A549 (cell line): Measurements from ENCODE around the gene SLC9C2. TPM values are rescaled to one million over a fixed set of nuclear protein-coding genes. Genes with fewer than 3 reads are reported as not detected.

Source experiments
- ATAC-seq, 2 experiments: fragments of 200-7000 bp in 1 of 2; fragments of >200 bp in 1 of 2; cut with Nextera tagmentation in 1 of 2; cut with Tn5 transposase in 1 of 2; 3 replicates each; pipeline versions ENCODE4 v1.8.0 to v1.9.1; 2018 to 2020; ENCODE audit warnings: mild to moderate bottlenecking in 1 of 2, moderate library complexity in 1 of 2
- CTCF ChIA-PET: fragments of 300-600 bp; sonication (Branson Sonifier 250); formaldehyde crosslinking; extraction: SDS; loops from one replicate; lab custom pipeline; 2021; ENCODE audit warnings: antibody characterized with exemption, inconsistent platforms; lab: Yijun Ruan, JAX
- POLR2A ChIA-PET: fragments of 350-600 bp; formaldehyde crosslinking; extraction: SDS; loops from one replicate; lab custom pipeline; 2021; ENCODE audit warnings: antibody characterized with exemption, inconsistent platforms; lab: Yijun Ruan, JAX
- DNase-seq, 2 experiments: peaks; one replicate each; pipeline versions ENCODE4 v3.0.0 to v3.0.0-alpha.2; 2011 to 2016; ENCODE audit warnings: low read depth in 1 of 2, low spot score in 1 of 2
- FAIRE-seq: peaks from 2 replicates; lab custom pipeline; 2011; peaks lifted over from hg19 to GRCh38; lab: Jason Lieb, UNC
- H3K27ac ChIP-seq, 2 experiments: fragments of >200 bp; sonication (Bioruptor Twin); formaldehyde crosslinking; 3 replicates each; pipeline ENCODE4 v1.5.1; 2016 to 2017
- H3K4me1 ChIP-seq: fragments of >200 bp; sonication (Bioruptor Twin); formaldehyde crosslinking; 3 replicates; pipeline ENCODE4 v1.6.1; 2016
- H3K4me2 ChIP-seq: fragments of >200 bp; sonication (Bioruptor Twin); formaldehyde crosslinking; 3 replicates; pipeline ENCODE4 v1.6.1; 2016
- H3K4me3 ChIP-seq: fragments of >200 bp; sonication (Bioruptor Twin); formaldehyde crosslinking; 3 replicates; pipeline ENCODE4 v1.5.1; 2016
- H3K9me3 ChIP-seq: fragments of >200 bp; sonication (Bioruptor Twin); formaldehyde crosslinking; 3 replicates; pipeline ENCODE4 v1.6.1; 2016
- CBX8 ChIP-seq: fragments of 200-600 bp; sonication (generic); IDR thresholded peaks from 2 replicates; pipeline ENCODE4 v1.6.1; 2016
- CEBPB ChIP-seq, 2 experiments: fragments of >200 bp in 1 of 2; sonication (Bioruptor Twin) in 1 of 2; formaldehyde crosslinking in 1 of 2; IDR thresholded peaks; 2 replicates each; pipeline ENCODE4 v1.6.1; 2012 to 2016
- CHD2 ChIP-seq: fragments of 150-350 bp; IDR thresholded peaks from 2 replicates; pipeline ENCODE4 v1.6.1; 2014; ENCODE audit warnings: low read length; ENCODE audit not compliant: partially characterized antibody
- CHD4 ChIP-seq: fragments of 200-600 bp; sonication (generic); IDR thresholded peaks from 2 replicates; pipeline ENCODE4 v1.6.1; 2016; ENCODE audit warnings: antibody characterized with exemption, mild to moderate bottlenecking, borderline replicate concordance
- EP300 ChIP-seq, 2 experiments: fragments of >200 bp; sonication (Bioruptor Twin); formaldehyde crosslinking; IDR thresholded peaks; 2 replicates in 1 of 2; 3 replicates in 1 of 2; pipeline ENCODE4 v1.6.1; 2016 to 2017
- ESRRA ChIP-seq: fragments of 150-350 bp; IDR thresholded peaks from 2 replicates; pipeline ENCODE4 v1.6.1; 2014; ENCODE audit warnings: mild to moderate bottlenecking, low read length, borderline replicate concordance
- FOSB ChIP-seq: fragments of 250-450 bp; sonication (Bioruptor Pico); IDR thresholded peaks from 2 replicates; pipeline ENCODE4 v1.5.0; 2020; ENCODE audit warnings: mild to moderate bottlenecking, moderate library complexity
- FOSL2 ChIP-seq, 2 experiments: fragments of 450-650 bp in 1 of 2; fragments of >200 bp in 1 of 2; sonication (Bioruptor Twin) in 1 of 2; formaldehyde crosslinking; IDR thresholded peaks; 2 replicates each; pipeline versions ENCODE4 v1.5.0 to v1.6.1; 2016 to 2020; ENCODE audit warnings: mild to moderate bottlenecking in 1 of 2, moderate library complexity in 1 of 2
- HEYL ChIP-seq: fragments of 250-450 bp; sonication (Bioruptor Pico); IDR thresholded peaks from 2 replicates; pipeline ENCODE4 v1.8.0; 2021; ENCODE audit warnings: mild to moderate bottlenecking, moderate library complexity
- HOXB13 ChIP-seq: fragments of 250-450 bp; sonication (Bioruptor Pico); IDR thresholded peaks from 2 replicates; pipeline ENCODE4 v1.5.0; 2020; ENCODE audit warnings: low read depth, mild to moderate bottlenecking, moderate library complexity
- JUN ChIP-seq, 2 experiments: fragments of >200 bp; sonication (Bioruptor Twin); formaldehyde crosslinking; IDR thresholded peaks; 2 replicates in 1 of 2; 3 replicates in 1 of 2; pipeline ENCODE4 v1.6.1; 2016 to 2017
- KDM5A ChIP-seq: fragments of 200-600 bp; sonication (generic); IDR thresholded peaks from 2 replicates; pipeline ENCODE4 v1.6.1; 2016; ENCODE audit warnings: antibody characterized with exemption, mild to moderate bottlenecking
- MAZ ChIP-seq: fragments of 150-350 bp; IDR thresholded peaks from 2 replicates; pipeline ENCODE4 v1.6.1; 2014; ENCODE audit warnings: antibody characterized with exemption, low read depth, low read length, borderline replicate concordance
- NR3C1 ChIP-seq: fragments of >200 bp; sonication (Bioruptor Twin); formaldehyde crosslinking; IDR thresholded peaks from 3 replicates; pipeline ENCODE4 v1.6.1; 2017
- PHF8 ChIP-seq: fragments of 200-600 bp; sonication (generic); IDR thresholded peaks from 2 replicates; pipeline ENCODE4 v1.6.1; 2016; ENCODE audit warnings: low read depth, mild to moderate bottlenecking, antibody characterized with exemption, moderate library complexity, borderline replicate concordance
- POLR2A ChIP-seq: IDR thresholded peaks from 2 replicates; pipeline ENCODE4 v1.6.1; 2012; ENCODE audit warnings: mild to moderate bottlenecking, low read length
- POLR2AphosphoS2 ChIP-seq: conservative IDR thresholded peaks from 2 replicates; pipeline ENCODE4 v1.6.1; 2012; ENCODE audit warnings: low read length, improper control_type of control experiment, inconsistent platforms
- RAD21 ChIP-seq, 2 experiments: fragments of >200 bp in 1 of 2; sonication (Bioruptor Twin) in 1 of 2; formaldehyde crosslinking in 1 of 2; IDR thresholded peaks in 1 of 2; conservative IDR thresholded peaks in 1 of 2; 2 replicates in 1 of 2; 3 replicates in 1 of 2; pipeline ENCODE4 v1.6.1; 2012 to 2018; ENCODE audit warnings: inconsistent platforms in 1 of 2
- RARB ChIP-seq: fragments of 250-450 bp; sonication (Bioruptor Pico); IDR thresholded peaks from 2 replicates; pipeline ENCODE4 v1.8.0; 2021; ENCODE audit warnings: mild to moderate bottlenecking, moderate library complexity
- RCOR1 ChIP-seq: fragments of 150-350 bp; IDR thresholded peaks from 2 replicates; pipeline ENCODE4 v1.6.1; 2014; ENCODE audit warnings: antibody characterized with exemption, low read length, low read depth
- TFCP2L1 ChIP-seq: fragments of 250-450 bp; sonication (Bioruptor Pico); IDR thresholded peaks from 2 replicates; pipeline ENCODE4 v1.5.0; 2021; ENCODE audit warnings: mild to moderate bottlenecking
- TP53 ChIP-seq: fragments of 250-450 bp; sonication (Bioruptor Pico); IDR thresholded peaks from 2 replicates; pipeline ENCODE4 v1.5.0; 2021; ENCODE audit warnings: mild to moderate bottlenecking, moderate library complexity
- USF2 ChIP-seq: fragments of 450-650 bp; IDR thresholded peaks from 2 replicates; pipeline ENCODE4 v1.6.1; 2014; ENCODE audit warnings: antibody characterized with exemption
- ZNF302 ChIP-seq: fragments of 250-450 bp; sonication (Bioruptor Pico); IDR thresholded peaks from 2 replicates; pipeline ENCODE4 v1.9.0; 2021; ENCODE audit warnings: inconsistent platforms, mild to moderate bottlenecking, moderate library complexity
- WGBS: methylation state at CpG from one replicate; pipeline ENCODE4 v1.1.6; 2017; ENCODE audit errors: missing lambda C conversion rate; 5-methylcytosine and 5-hydroxymethylcytosine counted together
- polyA plus RNA-seq, 4 experiments: library from polyadenylated mRNA; depleted of rRNA in 3 of 4; stranded (reverse); fragments of >200 nt; fragmentation: RNase III in 1 of 4; extraction: RNeasy Plus Mini Kit Qiagen cat#74134 plus additional on column Dnase treatment in 1 of 4; gene quantifications; 2 replicates in 3 of 4; 3 replicates in 1 of 4; pipeline ENCODE4 v1.2.3, GENCODE V29; 2011 to 2017
- TF ChIP-seq, protein P1 (sequence below): IDR thresholded peaks from 2 replicates; pipeline ENCODE4 v1.6.1; 2012; ENCODE audit warnings: low read depth, borderline replicate concordance
- TF ChIP-seq, protein P2 (sequence below): IDR thresholded peaks from 2 replicates; pipeline ENCODE4 v1.6.1; 2012

SLC9C2 gene
- polyA plus RNA-seq, 2 of the 4 experiments (the other 2 are of a cell fraction): not detected

DNA sequence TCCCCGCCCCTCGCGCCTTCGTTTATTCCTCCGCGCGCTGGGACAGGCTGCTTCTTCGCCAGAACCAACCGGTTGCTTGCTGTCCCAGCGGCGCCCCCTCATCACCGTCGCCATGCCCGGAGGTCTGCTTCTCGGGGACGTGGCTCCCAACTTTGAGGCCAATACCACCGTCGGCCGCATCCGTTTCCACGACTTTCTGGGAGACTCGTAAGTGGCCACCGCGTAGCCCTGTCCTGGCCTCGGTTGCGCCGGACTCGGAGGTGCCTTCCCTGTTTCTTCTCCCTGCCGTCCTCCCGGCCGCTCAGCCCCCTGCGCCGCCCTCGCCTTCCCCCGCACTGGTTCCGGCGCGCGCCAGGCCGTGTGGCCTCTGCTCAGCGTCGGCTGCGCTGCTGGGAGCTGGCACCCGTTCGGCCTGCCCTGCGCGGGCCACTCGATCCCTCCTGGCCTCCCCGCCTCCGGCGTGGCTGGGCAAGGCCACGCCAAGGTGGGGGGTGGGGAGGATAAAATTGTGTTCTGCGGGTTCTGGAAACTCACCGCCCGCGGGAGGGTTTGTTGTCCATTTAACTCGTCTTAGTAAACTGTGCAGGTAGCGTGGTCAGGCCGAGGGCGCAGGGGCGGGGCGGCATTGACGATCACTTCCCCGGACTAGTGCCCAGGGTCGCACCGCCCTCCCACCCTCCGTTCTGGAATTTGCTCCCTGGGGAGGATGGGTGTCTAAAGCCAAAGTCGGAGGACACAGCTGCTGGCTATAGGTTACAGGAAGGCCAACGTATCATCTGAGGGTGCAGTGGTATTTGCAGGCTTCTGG is 125.4 kb downstream of the SLC9C2 start, which contains the start of gene PRDX6:
PRDX6 (plus strand) TSS at position 50 of the 808 bp plus-strand sequence; CDS start at position 113, 63 bp downstream.
- ChIA-PET POLR2A (interaction anchor here (0.7 to 2.8 kb wide), 10 partner anchors 8 to 391 kb away, joined by 3 to 15 read pairs (median 6); partner anchors contain the start of genes CENPL, DARS2, KLHL20 and ZBTB37), CTCF (interaction anchor here (0.8 to 2.9 kb wide), 11 partner anchors 15 to 740 kb away, joined by 3 to 7 read pairs (median 4); partner anchors contain the start of gene DARS2)
- FAIRE-seq: no peak
- DNase-seq: peak in 1 of 2 experiments; percentile 33
- Histone ChIP-seq H3K4me3 (peak within 1 kb of the TSS; percentile 90), H3K9me3 (no peaks in the 10 kb centered on the region), H3K4me2 (peak within 1 kb of the TSS; percentile 89), H3K27ac (peak within 1 kb of the TSS; percentile 95 to 98), H3K4me1 (peaks cover 42% of the 10 kb centered on the region)
- ATAC-seq: peak; percentile 79 to 83
- TF ChIP-seq RCOR1 (no peak), HEYL (CRISPR knock-in tag) (no peak), POLR2A (peak; percentile 79), NR3C1 (no peak), EP300 (IDR thresholded peaks at IDR 0.05) (no peak), USF2 (no peak), CBX8 (no peak), TFCP2L1 (no peak), POLR2AphosphoS2 (no peak), KDM5A (no peak), FOSL2 (IDR thresholded peaks at IDR 0.05) (no peak), FOSL2 (CRISPR knock-in tag; IDR thresholded peaks at IDR 0.05) (no peak), ESRRA (no peak), PHF8 (peak; percentile 82), CEBPB (IDR thresholded peaks at IDR 0.05) (no peak), CHD4 (no peak), JUN (IDR thresholded peaks at IDR 0.05) (peak; percentile 28 to 76; a peak in 2 of 5 replicates), HOXB13 (CRISPR knock-in tag) (no peak), TP53 (CRISPR knock-in tag) (no peak), RARB (no peak), MAZ (no peak), ZNF302 (CRISPR knock-in tag) (no peak), RAD21 (conservative IDR thresholded peaks at IDR 0.05 in 1 of 2, IDR thresholded peaks at IDR 0.05 in 1 of 2) (no peak), FOSB (CRISPR knock-in tag) (no peak), CHD2 (no peak)
- TF ChIP-seq, protein P1, sequence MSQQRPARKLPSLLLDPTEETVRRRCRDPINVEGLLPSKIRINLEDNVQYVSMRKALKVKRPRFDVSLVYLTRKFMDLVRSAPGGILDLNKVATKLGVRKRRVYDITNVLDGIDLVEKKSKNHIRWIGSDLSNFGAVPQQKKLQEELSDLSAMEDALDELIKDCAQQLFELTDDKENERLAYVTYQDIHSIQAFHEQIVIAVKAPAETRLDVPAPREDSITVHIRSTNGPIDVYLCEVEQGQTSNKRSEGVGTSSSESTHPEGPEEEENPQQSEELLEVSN: 0 out of 2 replicates have a peak, but pooled peaks have one; percentile 40
- TF ChIP-seq, protein P2, sequence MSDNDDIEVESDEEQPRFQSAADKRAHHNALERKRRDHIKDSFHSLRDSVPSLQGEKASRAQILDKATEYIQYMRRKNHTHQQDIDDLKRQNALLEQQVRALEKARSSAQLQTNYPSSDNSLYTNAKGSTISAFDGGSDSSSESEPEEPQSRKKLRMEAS: peak; percentile 14
- 1% methylated on average over 33 of the region's 69 CpGs for WGBS
